ENCODE results near the gene TRIM63. TPM values are rescaled to one million over a fixed set of nuclear protein-coding genes. Genes with fewer than 3 reads are reported as not detected.

Gene TRIM63
- total RNA-seq, 1 donor from 2014 or later = not detected

- no peak for TF ChIP-seq CTCF (IDR thresholded peaks at IDR 0.05; ENCODE audit: insufficient read depth, low read length, severe bottlenecking)
- no peaks in the 10 kb centered on the region for H3K36me3 ChIP-seq (ENCODE audit: control insufficient read depth, insufficient read depth, low read length)
- peaks cover 2% of the 10 kb centered on the region for H3K27me3 ChIP-seq (ENCODE audit: control insufficient read depth, insufficient read depth, low read length)
- no peak overlapping the region for H3K4me3 ChIP-seq (ENCODE audit: low read depth, low read length)
- DNase-seq (ENCODE audit: low read depth) (no peak), FAIRE-seq (no peak)
These were observed 573 bp downstream of the TRIM63 start for GRCh38 chr1:26066857-26067256.

- no peak for TF ChIP-seq CTCF (IDR thresholded peaks at IDR 0.05; ENCODE audit: insufficient read depth, low read length, severe bottlenecking)
- H3K27me3 ChIP-seq (ENCODE audit: control insufficient read depth, insufficient read depth, low read length) = peaks cover 4% of the 10 kb centered on the region
- DNase-seq (ENCODE audit: low read depth) = no peak
- H3K4me3 ChIP-seq (ENCODE audit: low read depth, low read length) = no peak overlapping the region
- H3K36me3 ChIP-seq (ENCODE audit: control insufficient read depth, insufficient read depth, low read length) = no peaks in the 10 kb centered on the region
- FAIRE-seq = no peak
These were observed 1.3 kb downstream of the TRIM63 start for GRCh38 chr1:26066160-26066559.

- H3K4me3 ChIP-seq (ENCODE audit: low read depth, low read length) = no peak overlapping the region
These were observed 2.9 kb downstream of the TRIM63 start for GRCh38 chr1:26064553-26064952.

GRCh38 chr1:26060832-26061574 is 6.4 kb downstream of the TRIM63 start:
- FAIRE-seq = no peak
- no peak for TF ChIP-seq CTCF (IDR thresholded peaks at IDR 0.05; ENCODE audit: insufficient read depth, low read length, severe bottlenecking)
- Histone ChIP-seq H3K27me3 (ENCODE audit: control insufficient read depth, insufficient read depth, low read length) (peaks cover 4% of the 10 kb centered on the region), H3K4me3 (ENCODE audit: low read depth, low read length) (no peak overlapping the region), H3K36me3 (ENCODE audit: control insufficient read depth, insufficient read depth, low read length) (no peaks in the 10 kb centered on the region)
- no peak for DNase-seq (ENCODE audit: low read depth)

More at GRCh38 chr1:26064553-26064952, 2.9 kb downstream of the TRIM63 start:
- FAIRE-seq = no peak
- peak; percentile 42 for DNase-seq (ENCODE audit: low read depth)
- no peak for TF ChIP-seq CTCF (IDR thresholded peaks at IDR 0.05; ENCODE audit: insufficient read depth, low read length, severe bottlenecking)
- Histone ChIP-seq H3K36me3 (ENCODE audit: control insufficient read depth, insufficient read depth, low read length) (no peaks in the 10 kb centered on the region), H3K27me3 (ENCODE audit: control insufficient read depth, insufficient read depth, low read length) (peaks cover 4% of the 10 kb centered on the region)

- no peak for FAIRE-seq
- no peak for DNase-seq (ENCODE audit: low read depth)
- H3K27me3 ChIP-seq (ENCODE audit: control insufficient read depth, insufficient read depth, low read length) = peaks cover 4% of the 10 kb centered on the region
These were observed 7.5 kb downstream of the TRIM63 start for GRCh38 chr1:26059906-26060305.

More at GRCh38 chr1:26059906-26060305, 7.5 kb downstream of the TRIM63 start:
- no peak overlapping the region for H3K4me3 ChIP-seq (ENCODE audit: low read depth, low read length)
- H3K36me3 ChIP-seq (ENCODE audit: control insufficient read depth, insufficient read depth, low read length) = no peaks in the 10 kb centered on the region
- TF ChIP-seq CTCF (IDR thresholded peaks at IDR 0.05; ENCODE audit: insufficient read depth, low read length, severe bottlenecking) = no peak
